SK-N-MC (cell line): ENCODE measurements around the gene CELSR2.

ENCODE experiments used
- EZH2 ChIP-seq: fragments of 200-600 bp; sonication (generic); IDR thresholded peaks from one replicate; pipeline ENCODE4 v1.6.1; 2017; ENCODE audit warnings: antibody characterized with exemption
- FOXP2 ChIP-seq: optimal IDR thresholded peaks from 2 replicates; pipeline ENCODE3; 2011; ENCODE audit warnings: mild to moderate bottlenecking, moderate library complexity; ENCODE audit not compliant: insufficient read depth; ENCODE audit errors: extremely low read length, control extremely low read depth
- POLR2AphosphoS5 ChIP-seq: IDR thresholded peaks from 2 replicates; pipeline ENCODE4 v1.6.1; 2012; ENCODE audit warnings: mild to moderate bottlenecking, low read depth, low read length, borderline replicate concordance

GRCh38 chr1:109208394-109208793, 40.9 kb upstream of the CELSR2 start:
- no peak for TF ChIP-seq POLR2AphosphoS5
- no peak for TF ChIP-seq EZH2
- no peak for TF ChIP-seq FOXP2
